Measurements from ENCODE around the gene SENP1. TPM values are rescaled to one million over a fixed set of nuclear protein-coding genes. Genes with fewer than 3 reads are reported as not detected.

Gene SENP1
- total and polyA plus RNA-seq, 2 donors (not counting 3 experiments of a cell fraction or from before 2014, with no cell fraction given) = 9.9 to 20.5 TPM

- TF ChIP-seq EZH2 (IDR thresholded peaks at IDR 0.05; ENCODE audit: borderline replicate concordance, low read depth, low read length, severe bottlenecking) = peak; percentile 48
- TF ChIP-seq CTCF (IDR thresholded peaks at IDR 0.05; ENCODE audit: extremely low read depth in 1 of 2, insufficient read depth in 1 of 2, low read depth in 1 of 2, low read length in 2 of 2) = no peak
- peak overlapping the region; percentile 96 for H2AFZ ChIP-seq (ENCODE audit: low read depth, low read length)
- FAIRE-seq = no peak
- H3K4me2 ChIP-seq (ENCODE audit: insufficient read depth, low read length) = peak overlapping the region; percentile 90
- H3K27me3 ChIP-seq (ENCODE audit: control insufficient read depth in 2 of 2, insufficient read depth in 2 of 2, low read length in 2 of 2) = peaks cover 73 to 93% of the 10 kb centered on the region in 2 experiments
- H3K9me1 ChIP-seq (replicated peaks; ENCODE audit: control insufficient read depth, extremely low read depth, insufficient read depth, low read length) = no peaks in the 10 kb centered on the region
- CTCF ChIA-PET = interaction anchor here (1.1 to 1.5 kb wide), 4 partner anchors 39 to 162 kb away, joined by 3 to 4 read pairs (median 3); partner anchors contain the start of gene TMEM106C
- no peak overlapping the region for H3K27ac ChIP-seq (ENCODE audit: insufficient read depth, low read depth, low read length)
- H3K9ac ChIP-seq (replicated peaks; ENCODE audit: extremely low read depth, insufficient read depth, low read length) = no peak overlapping the region
- H3K36me3 ChIP-seq (ENCODE audit: control insufficient read depth in 2 of 2, extremely low read depth in 1 of 2, insufficient read depth in 2 of 2, low read length in 2 of 2) = no peaks in the 10 kb centered on the region
- DNase-seq (ENCODE audit: low read depth, low spot score) = no peak
- H3K4me1 ChIP-seq (ENCODE audit: control insufficient read depth, extremely low read depth, insufficient read depth, low read length) = peaks cover 24% of the 10 kb centered on the region
- dilution Hi-C loops (cut with MboI; ENCODE audit: extremely low pct_ligation_motif_present, low sequenced_read_pairs) (no loop called here), intact Hi-C loops (cut with micrococcal nuclease) (loop anchor here (5.0 kb wide), 4 partner anchors 40 to 195 kb away; partner anchors contain the start of genes SENP1 and TMEM106C)
- POLR2A ChIA-PET = interaction anchor here (0.5 kb wide), 1 partner anchor 10 kb away, joined by 3 read pairs; no protein-coding TSS in a partner anchor
- no peaks in the 10 kb centered on the region for H4K20me1 ChIP-seq (replicated peaks; ENCODE audit: control insufficient read depth, extremely low read depth, insufficient read depth, low read length)
- peak overlapping the region in 1 of 3 experiments; percentile 61 for H3K4me3 ChIP-seq (replicated peaks in 1 of 3; ENCODE audit: insufficient read depth in 1 of 3, low read depth in 1 of 3, low read length in 3 of 3)
- no peaks in the 10 kb centered on the region for H3K9me3 ChIP-seq (replicated peaks; ENCODE audit: control insufficient read depth, insufficient read depth, low read length)
- BruUV-seq (replicated peaks) = no TSS peak
- H3K79me2 ChIP-seq (ENCODE audit: control insufficient read depth, insufficient read depth, low read length) = no peaks in the 10 kb centered on the region
Observed at GRCh38 chr12:48002414-48002730, 103.5 kb downstream of the SENP1 start.
